Right hindlimb (tissue), 1 donor: ENCODE results near the gene UBE2D3.
"Not testable (repeated sequence)": the region's sequence is repeated elsewhere in the genome, so short reads cannot be mapped to it uniquely, and the experiment has no call there.

ENCODE experiments used
- DNase-seq: peaks from one replicate; pipeline ENCODE4 v3.0.0-alpha.2; 2018

Gene UBE2D3

DNA sequence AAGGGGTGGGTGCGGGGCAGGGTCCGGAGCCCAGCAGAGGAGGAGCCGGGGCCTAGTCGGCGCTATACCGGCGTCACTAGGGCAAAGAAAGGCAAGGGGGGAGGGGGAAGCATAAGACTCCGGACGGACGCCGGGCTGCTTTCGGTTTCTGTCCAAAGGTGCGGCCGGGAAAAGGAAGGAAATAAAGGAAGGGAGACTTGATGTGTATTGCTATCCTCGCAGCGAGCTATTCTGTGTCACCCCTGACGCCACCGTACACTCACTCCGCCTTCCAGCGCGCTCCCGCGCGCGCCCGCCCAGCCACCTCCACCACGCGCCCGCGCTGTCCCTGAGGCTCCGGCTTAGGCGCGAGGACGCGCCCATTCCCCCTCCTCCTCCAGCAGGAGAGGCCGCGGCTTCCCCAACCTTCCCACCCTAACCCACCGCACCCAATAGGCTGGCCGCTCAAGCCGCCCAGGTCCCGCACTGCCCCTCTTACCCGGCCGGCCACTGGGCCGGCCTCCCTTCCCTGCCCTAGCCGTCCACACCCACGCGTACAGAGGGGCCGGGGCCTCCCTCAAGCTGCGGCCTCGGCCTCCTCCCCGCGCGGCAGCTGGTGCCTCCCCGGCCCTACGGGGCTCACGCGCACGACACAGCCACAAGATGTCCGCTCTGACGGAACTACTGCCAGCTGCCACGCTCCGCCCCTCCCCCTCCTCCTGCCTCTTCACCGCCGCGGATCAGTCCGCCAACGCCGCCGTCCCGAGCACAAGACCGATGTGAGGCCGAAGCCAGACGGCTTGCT, at the start of gene UBE2D3:
UBE2D3 (minus strand) TSS at position 662 of the 784 bp plus-strand sequence. CDS start 1,043 bp downstream, outside the sequence.
- peak; percentile 97 for DNase-seq

DNA sequence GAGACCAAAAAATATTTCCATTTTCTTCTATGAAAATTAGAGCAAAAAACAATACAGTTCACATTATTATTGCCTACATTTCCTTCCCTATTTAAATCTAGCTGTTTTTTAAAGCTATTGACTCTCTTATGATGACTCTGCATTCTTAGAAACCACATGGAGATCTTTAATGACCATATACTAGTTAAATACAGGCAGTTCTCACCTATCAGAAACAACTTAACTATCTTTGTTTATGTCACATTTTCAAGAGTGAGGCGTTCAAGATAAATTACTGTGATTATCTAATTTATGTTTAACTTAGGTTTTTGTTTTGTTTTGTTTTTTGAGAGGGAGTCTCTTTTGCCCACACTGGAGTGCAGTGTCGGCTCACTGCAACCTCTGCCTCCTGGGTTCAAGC, 44.4 kb upstream of the UBE2D3 start:
- DNase-seq: no peak

DNA sequence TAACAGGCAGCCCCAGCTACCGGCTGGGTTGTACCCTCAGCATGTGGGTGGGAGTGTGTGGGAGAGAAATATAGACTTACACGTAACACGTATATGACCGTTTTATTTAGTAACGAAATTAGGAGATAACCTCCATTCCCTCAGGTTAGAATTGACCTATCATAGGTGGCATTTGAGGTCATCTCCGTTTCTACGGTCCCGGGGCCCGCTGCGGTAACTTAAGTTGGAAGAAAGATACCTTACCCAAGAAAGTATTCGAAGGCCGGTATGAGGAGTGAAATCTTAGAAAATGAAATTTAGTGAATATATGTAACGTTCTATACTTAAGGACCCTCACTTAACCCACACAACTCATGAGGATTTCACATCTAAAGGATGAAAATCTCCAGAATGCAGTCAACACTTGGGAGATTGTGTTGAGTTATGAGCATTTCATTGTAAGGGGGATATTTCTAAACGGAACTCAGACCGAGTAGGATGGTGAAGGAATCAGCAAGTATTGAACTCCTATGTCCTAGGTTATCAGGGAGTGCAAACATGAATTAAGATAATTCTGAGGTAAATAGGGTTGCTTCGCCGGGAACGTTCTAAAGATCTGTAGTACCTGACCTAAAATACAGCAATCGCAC, 42.3 kb upstream of the UBE2D3 start:
- DNase-seq: no peak

DNA sequence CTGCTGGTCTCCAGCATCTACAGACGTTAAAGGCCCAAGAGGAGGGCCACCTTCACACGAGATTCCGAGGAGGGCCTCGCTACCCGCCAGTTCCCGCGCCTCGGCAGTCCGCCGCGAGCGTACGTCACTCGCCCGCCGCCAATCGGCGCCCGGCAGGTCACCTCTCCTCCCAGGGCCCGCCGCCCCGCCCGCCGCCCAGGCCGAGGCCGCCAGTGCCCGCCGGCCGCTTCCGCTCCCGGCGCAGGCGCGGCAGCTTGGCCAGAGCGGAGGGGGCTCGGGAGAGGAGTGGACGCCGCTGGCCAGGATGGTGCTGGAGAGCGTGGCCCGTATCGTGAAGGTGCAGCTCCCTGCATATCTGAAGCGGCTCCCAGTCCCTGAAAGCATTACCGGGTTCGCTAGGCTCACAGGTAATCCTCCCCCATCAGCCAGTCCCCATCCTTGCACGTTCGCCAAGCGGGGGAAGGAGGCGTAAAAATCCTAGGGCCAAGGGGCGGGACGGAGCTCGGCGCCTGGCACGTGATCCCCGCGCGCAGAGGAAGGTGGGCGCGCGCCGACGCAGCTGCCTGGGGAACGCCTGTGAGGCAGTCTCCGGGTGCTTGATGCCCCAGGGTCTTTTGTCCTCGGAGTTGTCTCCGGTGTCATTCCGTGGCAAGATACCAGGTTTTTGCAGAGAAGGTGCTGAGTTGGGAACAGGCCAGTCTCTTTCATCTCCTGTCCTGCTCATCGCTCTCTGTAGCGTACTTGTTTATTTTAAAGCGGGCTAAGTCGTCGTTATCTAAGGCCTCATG, 41.6 kb upstream of the UBE2D3 start, which contains the start of gene CISD2:
CISD2 (plus strand) TSS at position 212 of the 788 bp plus-strand sequence; CDS start at position 305, 93 bp downstream.
- peak; percentile 97 for DNase-seq

DNA sequence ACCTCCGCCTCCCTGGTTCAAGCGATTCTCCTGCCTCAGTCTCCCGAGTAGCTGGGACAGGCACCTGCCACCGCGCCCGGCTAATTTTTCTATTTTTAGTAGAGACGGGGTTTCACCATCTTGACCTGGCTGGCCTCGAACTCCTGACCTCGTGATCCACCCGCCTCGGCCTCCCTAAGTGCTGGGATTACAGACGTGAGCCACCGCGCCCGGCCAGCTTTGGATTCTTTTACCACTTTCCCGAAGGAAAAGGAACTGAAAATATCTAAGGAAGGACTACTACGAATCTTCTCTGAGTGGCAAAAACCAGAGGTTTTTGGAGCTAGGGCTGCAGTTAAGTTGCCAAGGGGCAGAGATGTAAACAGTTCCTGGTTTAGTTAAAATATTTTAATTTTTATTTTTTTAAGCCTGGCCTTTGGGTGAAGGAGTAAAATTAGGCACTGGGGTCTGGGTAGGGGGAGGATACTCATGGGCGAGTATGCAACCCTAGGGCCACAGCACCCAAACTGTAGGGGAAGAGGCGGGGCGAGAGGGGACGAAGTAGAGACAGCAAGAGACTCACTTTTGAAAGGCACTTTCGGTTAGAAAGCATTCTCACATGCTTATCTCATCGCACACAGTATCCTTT, 40.9 kb upstream of the UBE2D3 start:
- DNase-seq: peak; percentile 22

DNA sequence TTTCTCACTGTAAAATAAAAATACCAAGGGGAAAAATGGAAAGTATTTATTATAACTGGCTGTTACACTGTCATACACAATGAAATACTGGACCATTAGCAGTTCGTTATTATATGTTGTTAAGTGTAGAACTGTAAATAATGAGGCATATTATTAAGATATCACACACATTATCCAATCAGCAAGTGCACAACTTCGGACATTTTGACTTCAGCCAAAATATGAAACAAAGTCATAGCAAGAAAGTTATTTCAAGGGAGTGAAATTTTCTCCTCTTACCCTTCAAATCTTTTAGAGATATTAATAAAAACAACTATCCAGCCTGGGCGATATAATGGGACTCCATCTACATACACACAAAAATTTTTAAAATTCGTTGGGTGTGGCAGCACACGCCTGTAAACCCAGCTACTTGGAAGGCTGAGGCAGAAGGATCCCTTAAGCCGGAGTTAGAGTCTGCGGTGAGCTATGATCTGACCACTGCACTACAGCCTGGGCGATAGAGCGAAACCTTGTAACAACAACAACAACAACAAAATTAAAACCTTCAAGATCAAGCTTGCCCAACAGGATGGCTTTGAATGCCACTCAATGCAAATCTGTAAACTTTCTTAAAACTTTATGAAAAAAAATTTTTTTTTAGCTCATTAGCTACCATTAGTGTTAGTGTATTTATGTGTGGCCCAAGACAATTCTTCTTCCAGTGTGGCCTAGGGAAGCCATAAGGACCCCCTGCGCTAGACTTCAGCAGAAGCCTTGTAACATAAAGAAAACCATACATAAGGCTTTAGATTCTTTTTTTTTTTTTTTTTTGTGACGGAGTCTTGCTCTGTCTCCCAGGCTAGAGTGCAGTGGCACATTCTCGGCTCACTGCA, 40.2 kb upstream of the UBE2D3 start:
- no peak for DNase-seq

DNA sequence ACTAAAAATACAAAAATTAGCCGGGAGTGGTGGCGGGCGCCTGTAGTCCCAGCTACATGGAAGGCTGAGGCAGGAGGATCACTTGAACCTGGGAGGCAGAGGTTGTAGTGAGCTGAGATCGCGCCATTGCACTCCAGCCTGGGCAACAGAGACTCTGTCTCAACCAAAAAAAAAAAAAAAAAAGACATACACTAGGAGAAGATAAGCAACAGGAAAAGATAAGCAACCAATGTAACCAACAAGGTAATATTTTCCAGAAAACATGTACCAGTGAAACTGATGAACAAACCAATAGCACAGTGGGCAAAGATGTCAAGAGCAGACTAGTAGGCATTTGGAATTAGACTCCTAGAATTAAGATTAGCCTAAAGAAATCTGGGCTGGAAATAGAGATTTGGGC, 38.0 kb upstream of the UBE2D3 start:
- not testable (repeated sequence) for DNase-seq

DNA sequence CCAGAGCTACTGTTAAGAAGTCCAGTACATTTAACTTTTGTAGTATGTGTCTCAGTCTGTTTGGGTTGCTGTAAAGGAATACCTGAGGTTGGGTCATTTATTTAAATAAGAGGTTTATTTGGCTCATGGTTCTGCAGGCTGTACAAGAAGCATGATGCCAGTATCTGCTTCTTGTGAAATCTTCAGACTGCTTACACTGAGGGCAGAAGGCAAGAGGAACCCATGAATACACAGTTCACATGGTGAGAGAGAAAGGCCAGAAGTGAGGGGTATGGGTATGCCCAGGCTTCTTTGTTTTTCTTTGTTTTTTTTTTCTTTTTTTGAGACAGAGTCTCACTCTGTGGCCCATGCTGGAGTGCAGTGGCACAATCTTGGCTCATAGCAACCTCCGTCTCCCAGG, 35.4 kb upstream of the UBE2D3 start:
- DNase-seq: no peak

DNA sequence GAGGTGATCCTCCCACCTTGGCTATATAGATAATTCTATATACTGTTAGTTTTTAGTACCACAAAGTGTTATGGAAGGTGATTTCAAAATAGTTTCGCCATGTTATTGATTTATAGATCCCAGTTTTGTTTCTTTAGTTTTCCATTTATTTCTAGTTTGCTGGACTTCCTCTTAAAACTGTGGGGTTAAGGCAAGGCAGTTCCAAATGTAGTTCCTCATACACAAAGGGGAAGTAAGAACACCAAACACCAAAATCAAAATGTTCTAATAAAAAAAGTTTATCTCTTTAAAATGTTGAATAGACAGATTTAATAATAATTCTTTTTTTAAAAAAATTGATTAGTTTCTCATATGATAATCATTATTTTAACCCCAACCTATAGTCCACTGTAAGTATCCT, 34.7 kb upstream of the UBE2D3 start:
- DNase-seq: no peak

DNA sequence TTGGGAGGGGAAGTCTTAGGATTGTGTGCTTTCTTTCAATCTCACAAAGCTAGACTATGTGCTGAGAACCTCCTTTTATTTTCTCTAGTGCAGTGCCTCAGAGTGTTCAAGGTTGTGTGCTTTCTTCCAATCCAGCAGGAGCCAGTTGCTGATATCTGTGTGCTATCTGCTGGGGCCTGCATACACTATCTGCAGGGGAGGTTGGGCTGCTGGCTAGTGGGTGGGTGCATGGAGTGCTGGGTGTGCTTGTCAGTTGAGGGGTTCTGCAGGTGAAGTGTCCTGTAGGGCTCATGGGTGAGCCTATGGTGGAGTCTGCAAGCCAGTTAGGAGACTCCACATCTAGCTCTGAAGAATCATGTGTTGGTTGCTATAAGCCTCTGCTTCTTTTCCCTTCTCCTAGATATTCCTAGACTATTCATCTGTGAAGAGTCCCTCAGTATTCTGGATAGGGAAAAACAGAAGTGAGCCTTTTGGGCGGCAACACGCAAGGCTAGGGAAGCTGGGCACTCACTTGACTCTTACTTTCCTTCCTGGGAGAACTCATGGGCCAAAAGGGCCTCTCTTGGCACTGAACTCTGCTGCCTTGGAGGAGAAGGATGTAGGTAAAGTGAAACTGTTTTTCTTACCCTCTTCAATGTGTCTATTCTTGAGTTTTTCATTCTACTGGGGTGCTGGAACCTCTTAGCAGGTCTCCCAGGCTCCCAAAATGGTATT, 33.4 kb upstream of the UBE2D3 start:
- DNase-seq: no peak

DNA sequence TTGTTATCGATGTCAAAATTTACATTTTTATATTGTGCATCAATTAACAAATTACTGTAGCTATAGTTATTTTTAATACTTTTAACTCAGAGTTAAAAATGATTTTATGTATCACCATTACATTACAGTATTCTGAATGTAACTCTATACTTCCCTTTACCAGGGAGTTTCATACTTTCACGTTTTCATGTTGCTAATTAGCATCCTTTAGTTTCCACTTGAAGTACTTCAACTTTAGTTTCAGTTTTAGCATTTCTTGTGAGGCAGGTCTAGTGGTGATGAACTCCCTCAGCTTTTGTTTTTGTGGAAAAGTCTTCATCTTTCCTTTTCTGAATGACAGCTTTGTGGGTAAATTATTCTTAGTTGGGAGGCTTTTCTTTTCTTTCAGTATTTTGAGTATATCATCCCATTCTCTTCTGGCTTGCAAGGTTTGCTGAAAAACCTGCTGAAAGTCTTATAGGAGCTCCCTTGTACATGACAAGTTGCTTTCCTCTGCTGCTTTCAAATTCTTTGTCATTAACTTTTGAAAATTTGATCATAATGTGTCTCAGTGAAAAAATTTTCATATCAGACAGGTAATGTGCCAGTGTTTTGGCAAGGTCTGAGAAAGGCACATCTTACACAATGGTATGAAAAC, 31.6 kb upstream of the UBE2D3 start:
- DNase-seq: no peak

DNA sequence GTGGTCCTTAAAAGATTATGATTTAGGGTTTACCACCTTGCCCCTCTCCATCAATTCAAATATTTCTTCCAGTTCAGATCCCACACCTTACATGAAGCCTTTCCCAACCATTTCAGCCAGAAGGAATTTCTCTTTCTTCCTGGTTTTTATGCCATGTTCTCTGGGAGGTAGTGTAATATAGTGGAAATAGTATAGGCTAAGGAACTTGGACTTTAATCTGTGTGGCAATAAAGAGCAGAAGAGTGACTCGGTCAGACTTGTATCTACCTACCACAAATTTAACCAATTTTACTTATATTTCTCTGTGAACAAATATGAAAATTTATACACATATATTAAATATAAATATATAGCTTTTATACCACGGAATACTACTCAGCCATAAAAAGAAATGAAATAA, 23.0 kb upstream of the UBE2D3 start:
- DNase-seq: no peak

DNA sequence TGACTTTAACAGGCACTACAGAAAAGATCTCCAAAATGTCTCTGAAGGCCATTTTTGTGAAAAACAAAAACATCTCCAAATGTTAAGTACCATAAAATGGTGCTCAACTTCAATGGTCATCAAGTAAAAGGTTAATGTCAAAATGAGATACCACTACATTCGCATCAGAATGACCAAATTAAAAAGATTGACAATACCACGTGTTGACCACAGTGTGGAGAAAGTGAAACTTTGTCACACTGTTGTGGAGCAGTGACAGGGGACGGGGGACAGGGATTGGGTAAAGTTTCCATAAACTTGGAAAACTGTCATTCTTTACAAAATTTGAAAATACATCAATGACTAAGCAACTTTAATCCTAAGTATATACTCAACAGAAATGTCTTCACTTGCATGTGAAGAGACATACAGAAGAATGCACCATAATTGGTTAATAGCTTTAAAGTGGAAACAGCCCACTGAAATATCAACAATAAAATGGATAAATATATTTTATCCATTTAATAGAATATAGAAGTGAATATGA, 22.3 kb upstream of the UBE2D3 start:
- no peak for DNase-seq

DNA sequence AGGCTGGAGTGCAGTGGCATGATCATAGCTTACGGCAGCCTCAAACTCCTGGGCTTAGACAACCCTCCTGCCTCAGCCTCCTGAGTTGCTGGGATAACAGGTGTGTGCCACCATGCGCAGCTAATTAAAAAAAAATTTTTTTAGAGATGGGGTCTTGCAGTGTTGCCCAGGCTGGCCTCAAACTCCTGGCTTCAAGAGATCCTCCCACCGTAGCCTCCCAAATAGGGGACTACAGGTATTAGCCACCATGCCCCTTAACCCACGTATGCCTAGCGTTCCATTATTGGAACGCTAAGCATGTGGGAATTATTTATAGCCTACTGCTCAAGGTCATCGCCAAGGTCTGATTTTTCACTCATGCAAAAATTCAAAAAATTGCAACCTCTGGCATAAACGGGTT, 20.3 kb upstream of the UBE2D3 start:
- no peak for DNase-seq

DNA sequence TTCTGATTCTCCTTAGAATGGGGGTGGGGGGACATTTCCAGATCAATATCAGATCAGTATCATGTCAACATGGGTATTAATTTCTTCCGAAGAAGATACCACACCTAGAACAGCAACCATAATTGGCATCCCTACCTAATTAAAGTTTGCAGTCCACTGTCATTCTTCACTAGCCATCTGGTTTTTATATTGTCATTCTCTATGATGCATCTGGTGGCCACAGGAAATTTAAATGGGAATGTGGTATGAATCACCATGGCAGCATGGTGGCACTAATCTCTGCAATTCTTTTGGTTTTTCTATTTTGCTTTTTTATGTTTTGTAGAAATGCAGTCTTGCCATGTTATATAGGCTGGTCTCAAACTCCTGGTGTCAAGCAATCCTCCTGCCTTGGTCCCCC, 16.6 kb upstream of the UBE2D3 start:
- no peak for DNase-seq

DNA sequence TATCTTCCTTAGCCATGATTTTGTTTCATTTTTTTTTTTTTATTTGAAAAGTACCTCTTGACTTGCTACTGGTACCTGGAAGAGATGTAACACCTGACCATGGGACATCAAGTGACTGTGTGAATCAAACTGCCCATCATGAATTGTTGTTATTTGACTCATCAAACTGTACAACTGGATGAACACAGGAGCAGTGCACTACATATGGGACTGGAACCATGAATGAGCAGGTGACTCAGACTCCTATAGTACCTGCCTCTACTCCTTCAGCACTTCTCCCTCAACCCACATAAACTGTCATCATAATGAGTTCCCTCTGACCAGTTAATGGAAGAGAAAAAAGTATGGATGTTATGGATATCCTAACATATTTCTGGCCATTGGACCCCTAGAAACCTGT, 15.9 kb upstream of the UBE2D3 start:
- no peak for DNase-seq

DNA sequence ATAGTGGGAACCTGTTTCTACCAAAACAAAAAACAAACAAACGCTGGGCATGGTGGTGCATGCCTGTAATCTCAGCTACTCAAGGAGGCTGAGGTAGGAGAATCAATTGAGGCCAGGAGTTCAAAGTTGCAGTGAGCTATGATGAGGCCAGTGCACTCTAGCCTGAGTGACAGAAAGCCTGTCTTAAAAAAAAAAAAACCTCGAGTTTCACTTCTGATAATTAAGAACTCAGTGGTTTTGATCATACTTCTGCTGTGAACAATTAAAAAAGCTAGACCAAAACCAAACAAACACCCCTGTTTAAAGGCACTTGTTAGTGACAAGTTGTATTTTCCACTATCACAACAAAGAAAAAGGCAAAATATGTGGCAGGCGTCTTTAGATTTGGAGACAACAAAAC, 15.0 kb upstream of the UBE2D3 start:
- no peak for DNase-seq

DNA sequence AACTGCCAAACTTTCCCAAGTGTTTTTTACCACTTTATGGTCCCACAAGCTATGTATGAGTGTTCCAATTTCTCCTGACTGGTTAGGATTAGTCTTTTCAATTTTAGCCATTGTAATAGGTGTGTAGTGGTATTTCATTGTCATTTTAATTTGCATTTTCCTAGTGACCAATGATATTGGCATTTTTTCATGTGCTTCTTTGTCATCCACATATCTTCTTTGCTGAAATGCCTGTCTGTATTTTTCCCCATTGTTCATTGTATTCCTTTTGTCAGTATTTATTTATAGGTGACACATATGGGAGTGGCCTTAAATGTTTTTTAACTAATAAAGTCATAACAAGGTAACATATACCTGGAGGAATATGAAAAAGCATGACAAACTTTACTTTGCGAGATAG, 9.2 kb upstream of the UBE2D3 start:
- no peak for DNase-seq

DNA sequence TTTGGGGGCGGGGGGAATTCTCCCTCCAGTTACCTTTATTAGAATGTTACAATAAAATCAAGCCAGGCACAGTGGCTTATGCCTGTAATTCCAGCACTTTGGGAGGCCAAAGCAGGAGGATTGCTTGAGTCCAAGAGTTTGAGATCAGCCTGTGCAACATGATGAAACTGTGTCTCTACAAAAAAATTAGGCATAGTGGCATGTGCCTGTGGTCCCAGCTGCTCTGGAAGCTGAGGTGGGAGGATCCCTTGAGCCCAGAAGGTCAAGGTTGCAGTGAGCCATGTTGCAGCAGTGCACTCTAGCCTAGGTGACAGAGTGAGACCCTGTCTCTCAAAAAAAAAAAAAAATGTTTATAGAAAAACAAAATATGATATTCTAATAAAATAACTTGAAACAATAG, 5.3 kb upstream of the UBE2D3 start:
- no peak for DNase-seq

DNA sequence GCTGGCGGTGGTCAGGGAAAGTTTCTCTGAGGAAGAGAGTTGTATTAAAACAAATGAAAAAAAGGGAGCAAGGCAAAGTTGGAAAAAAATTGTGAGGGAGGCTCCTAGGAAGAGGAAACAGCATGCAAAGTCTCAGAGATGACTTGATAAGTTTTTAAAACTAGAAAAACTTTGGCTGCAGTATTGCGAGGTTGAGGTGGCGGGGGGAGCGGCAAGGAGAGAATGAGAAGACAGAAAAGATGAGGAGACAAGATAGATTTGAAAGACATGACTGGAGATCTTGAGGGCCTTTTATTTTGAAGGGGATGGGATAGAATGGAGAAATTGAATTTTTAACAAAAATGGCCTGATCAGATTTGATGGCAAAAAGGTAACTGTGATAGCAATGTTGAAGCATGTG, 4.8 kb upstream of the UBE2D3 start:
- no peak for DNase-seq

DNA sequence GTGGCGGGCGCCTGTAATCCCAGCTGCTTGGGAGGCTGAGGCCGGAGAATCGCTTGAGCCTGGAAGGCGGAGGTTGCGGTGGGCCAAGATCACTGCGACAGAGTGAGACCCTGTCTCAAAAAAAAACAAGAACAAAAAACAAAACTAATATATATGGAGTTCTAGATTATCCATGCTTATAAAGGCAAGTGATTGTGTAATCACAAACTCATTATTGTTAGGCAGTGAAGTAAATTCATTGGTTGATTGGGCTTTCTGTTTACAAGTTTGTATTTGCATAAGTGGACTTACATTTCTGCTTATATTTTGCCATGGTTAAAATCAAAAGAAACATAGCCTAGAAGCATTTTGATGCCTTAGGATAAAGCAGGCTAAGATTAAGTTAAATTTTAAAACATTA, 2.5 kb upstream of the UBE2D3 start:
- no peak for DNase-seq
